Endothelial cell (in vitro differentiated cells): ENCODE data around the gene SLC52A3. TPM values are rescaled to one million over a fixed set of nuclear protein-coding genes. Genes with fewer than 3 reads are reported as not detected.

ENCODE experiments used
- DNase-seq: peaks from one replicate; pipeline ENCODE4 v3.0.0; 2021; ENCODE audit warnings: low spot score
- H3K27ac Mint-ChIP-seq: one replicate; pipeline ENCODE4 v1.8.0; 2021; ENCODE audit warnings: mixed read lengths, inconsistent platforms; ENCODE audit not compliant: unreplicated experiment
- H3K27me3 Mint-ChIP-seq: one replicate; pipeline ENCODE4 v1.8.0; 2021; ENCODE audit warnings: mild to moderate bottlenecking, moderate library complexity, mixed read lengths, inconsistent platforms; ENCODE audit not compliant: unreplicated experiment
- H3K36me3 Mint-ChIP-seq: one replicate; pipeline ENCODE4 v1.8.0; 2021; ENCODE audit warnings: mild to moderate bottlenecking, low read depth, mixed read lengths, inconsistent platforms; ENCODE audit not compliant: unreplicated experiment
- H3K4me1 Mint-ChIP-seq: one replicate; pipeline ENCODE4 v1.8.0; 2021; ENCODE audit warnings: mild to moderate bottlenecking, mixed read lengths, inconsistent platforms; ENCODE audit not compliant: unreplicated experiment
- H3K4me3 Mint-ChIP-seq: one replicate; pipeline ENCODE4 v1.8.0; 2021; ENCODE audit warnings: mild to moderate bottlenecking, mixed read lengths, inconsistent platforms; ENCODE audit not compliant: unreplicated experiment
- H3K9me3 Mint-ChIP-seq: one replicate; pipeline ENCODE4 v1.8.0; 2021; ENCODE audit warnings: mixed read lengths, inconsistent platforms; ENCODE audit not compliant: unreplicated experiment
- total RNA-seq: library from RNA; stranded (reverse); fragmentation: NEBNext Ultra II Directional; extraction: Animal tissue kit (Norgen Biotek cat#: 25700); gene quantifications from one replicate; pipeline ENCODE4 v1.2.1, GENCODE V29; 2021; ENCODE audit not compliant: unreplicated experiment
- TF ChIP-seq, protein P1 (sequence below): fragments of 200-600 bp; sonication (generic); IDR thresholded peaks from one replicate; pipeline ENCODE4 v1.5.0; 2021; ENCODE audit warnings: antibody characterized with exemption; ENCODE audit not compliant: unreplicated experiment

The SLC52A3 gene
- total RNA-seq, 1 donor from 2014 or later, result 2.9 TPM

DNA sequence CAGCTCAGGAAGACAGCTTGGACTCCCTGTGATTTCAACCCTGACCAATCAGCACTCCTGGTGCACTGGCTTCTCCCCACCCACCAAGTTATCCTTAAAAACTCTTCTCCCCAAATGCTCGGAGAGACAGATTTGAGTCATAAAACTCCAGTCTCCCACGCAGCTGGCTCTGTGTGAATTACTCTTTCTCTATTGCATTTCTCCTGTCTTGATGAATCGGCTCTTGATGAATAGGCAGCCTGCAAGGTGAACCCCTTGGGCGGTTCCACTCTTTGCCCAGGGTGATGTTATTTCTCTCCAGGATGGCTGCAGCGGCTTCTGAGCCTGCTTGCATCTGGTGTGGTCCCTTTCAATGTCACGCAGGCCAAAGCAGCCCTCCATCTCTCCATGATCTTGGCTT, 12.4 kb downstream of the SLC52A3 start:
- Mint-ChIP-seq H3K27ac (peak overlapping the region; percentile 11), H3K4me3 (no peak overlapping the region), H3K4me1 (peaks cover 31% of the 10 kb centered on the region), H3K27me3 (peaks cover 2% of the 10 kb centered on the region), H3K36me3 (no peaks in the 10 kb centered on the region), H3K9me3 (no peaks in the 10 kb centered on the region)
- TF ChIP-seq, protein P1, sequence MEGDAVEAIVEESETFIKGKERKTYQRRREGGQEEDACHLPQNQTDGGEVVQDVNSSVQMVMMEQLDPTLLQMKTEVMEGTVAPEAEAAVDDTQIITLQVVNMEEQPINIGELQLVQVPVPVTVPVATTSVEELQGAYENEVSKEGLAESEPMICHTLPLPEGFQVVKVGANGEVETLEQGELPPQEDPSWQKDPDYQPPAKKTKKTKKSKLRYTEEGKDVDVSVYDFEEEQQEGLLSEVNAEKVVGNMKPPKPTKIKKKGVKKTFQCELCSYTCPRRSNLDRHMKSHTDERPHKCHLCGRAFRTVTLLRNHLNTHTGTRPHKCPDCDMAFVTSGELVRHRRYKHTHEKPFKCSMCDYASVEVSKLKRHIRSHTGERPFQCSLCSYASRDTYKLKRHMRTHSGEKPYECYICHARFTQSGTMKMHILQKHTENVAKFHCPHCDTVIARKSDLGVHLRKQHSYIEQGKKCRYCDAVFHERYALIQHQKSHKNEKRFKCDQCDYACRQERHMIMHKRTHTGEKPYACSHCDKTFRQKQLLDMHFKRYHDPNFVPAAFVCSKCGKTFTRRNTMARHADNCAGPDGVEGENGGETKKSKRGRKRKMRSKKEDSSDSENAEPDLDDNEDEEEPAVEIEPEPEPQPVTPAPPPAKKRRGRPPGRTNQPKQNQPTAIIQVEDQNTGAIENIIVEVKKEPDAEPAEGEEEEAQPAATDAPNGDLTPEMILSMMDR, result no peak
- DNase-seq, result no peak

DNA sequence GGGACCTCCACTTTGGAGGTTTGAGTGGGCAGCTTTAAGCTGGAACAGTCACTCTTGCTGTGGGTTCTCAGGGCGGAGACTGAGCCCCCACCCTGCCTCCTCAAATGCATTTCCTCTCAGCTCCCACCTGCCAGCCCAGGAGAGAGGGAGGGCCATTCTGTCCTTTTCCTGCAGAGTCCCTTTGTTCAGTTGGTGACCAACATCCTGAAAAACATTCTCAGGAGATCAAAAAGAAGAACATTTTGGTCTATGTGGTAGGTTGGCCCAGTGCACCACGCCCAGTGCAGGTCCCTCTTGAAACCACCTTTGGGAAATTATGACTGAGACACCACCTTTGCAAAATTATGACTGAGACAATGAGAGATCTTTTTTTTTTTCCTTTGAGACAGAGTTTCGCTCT, 13.4 kb downstream of the SLC52A3 start:
- DNase-seq, result no peak
- H3K27ac Mint-ChIP-seq, result no peak overlapping the region
- TF ChIP-seq, protein P1, result no peak
- H3K9me3 Mint-ChIP-seq, result no peaks in the 10 kb centered on the region
- H3K27me3 Mint-ChIP-seq, result peaks cover 2% of the 10 kb centered on the region
- peaks cover 31% of the 10 kb centered on the region for H3K4me1 Mint-ChIP-seq
- no peak overlapping the region for H3K4me3 Mint-ChIP-seq
- no peaks in the 10 kb centered on the region for H3K36me3 Mint-ChIP-seq

DNA sequence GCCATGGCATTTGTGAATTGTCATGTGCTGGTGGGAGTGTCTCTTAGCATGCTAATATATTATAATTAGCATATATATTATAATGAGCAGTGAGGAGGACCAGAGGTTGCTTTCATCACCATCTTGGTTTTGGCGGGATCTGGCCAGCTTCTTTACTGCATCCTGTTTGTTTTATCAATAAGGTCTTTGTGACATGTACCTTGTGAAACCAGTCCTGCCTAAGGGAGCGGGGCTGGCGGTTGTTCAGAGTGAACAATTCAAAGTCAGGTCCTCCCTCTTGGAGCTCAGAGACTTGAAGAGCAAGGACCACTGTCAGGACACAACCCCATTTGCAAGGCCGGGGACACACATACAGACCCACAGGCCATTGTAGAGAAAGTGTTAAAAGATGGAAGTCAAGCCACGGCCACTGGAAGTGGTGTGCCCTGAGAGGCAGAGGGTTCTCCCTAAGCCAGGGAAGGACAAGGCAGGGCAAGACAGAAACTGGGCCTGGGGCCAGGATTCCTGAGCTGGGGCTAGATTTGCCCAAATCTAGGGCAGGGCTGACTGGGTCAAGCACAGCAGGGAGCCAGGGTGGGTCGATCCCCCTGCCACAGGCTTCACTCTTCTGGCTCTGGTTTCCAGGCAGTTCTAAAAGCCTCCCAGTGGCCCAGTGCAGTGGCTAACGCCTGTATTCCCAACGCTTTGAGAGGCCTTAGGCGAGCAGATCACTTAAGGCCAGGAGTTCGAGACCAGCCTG, 14.2 kb downstream of the SLC52A3 start:
- H3K4me1 Mint-ChIP-seq, result peaks cover 31% of the 10 kb centered on the region
- no peak overlapping the region for H3K4me3 Mint-ChIP-seq
- H3K27me3 Mint-ChIP-seq, result no peaks in the 10 kb centered on the region
- no peaks in the 10 kb centered on the region for H3K36me3 Mint-ChIP-seq
- no peaks in the 10 kb centered on the region for H3K9me3 Mint-ChIP-seq
- H3K27ac Mint-ChIP-seq, result no peak overlapping the region
- DNase-seq, result no peak
- TF ChIP-seq, protein P1, result no peak

DNA sequence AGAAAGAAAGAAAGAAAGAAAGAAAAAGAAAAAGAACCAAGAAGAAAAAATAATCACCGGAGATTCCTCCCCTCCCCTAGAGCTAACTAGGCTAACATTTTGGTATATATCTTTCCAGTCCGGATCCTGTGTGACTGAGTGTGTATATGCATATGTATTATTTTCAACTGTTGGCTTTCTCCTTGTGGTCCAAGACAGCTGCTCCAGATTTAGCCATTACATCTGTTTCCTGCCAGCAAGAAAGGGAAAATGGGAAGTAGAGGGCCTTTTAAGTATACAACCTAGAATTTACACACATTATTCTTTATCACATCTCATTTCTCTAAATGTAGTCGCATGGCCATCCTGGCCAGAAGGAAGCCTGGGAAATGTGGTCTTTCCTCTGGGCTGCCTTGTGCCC, 15.2 kb downstream of the SLC52A3 start:
- Mint-ChIP-seq H3K9me3 (no peaks in the 10 kb centered on the region), H3K4me3 (no peak overlapping the region), H3K4me1 (peaks cover 31% of the 10 kb centered on the region), H3K27me3 (no peaks in the 10 kb centered on the region), H3K36me3 (no peaks in the 10 kb centered on the region), H3K27ac (no peak overlapping the region)
- TF ChIP-seq, protein P1, result no peak
- no peak for DNase-seq

DNA sequence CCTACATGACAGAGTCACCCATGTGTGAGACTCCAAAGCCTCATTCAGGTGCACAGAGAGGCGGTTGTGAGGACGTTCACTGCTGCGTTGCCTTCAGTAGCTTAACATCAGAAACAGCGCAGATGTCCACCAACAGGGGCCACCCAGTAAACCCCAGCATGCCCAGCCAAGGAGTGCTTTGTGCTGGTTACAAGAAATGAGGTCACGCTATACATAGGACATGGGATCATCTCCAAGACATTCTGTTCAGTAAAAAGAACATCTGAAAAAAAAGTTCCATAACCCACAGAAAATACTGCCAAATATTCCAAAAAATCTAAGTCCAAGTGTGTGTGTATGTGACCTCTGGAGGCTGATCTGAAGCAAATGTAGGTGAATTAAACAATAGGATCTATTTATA, 16.0 kb downstream of the SLC52A3 start:
- Mint-ChIP-seq H3K4me3 (no peak overlapping the region), H3K27ac (no peak overlapping the region), H3K9me3 (no peaks in the 10 kb centered on the region), H3K36me3 (no peaks in the 10 kb centered on the region), H3K27me3 (no peaks in the 10 kb centered on the region), H3K4me1 (peaks cover 24% of the 10 kb centered on the region)
- TF ChIP-seq, protein P1, result no peak
- DNase-seq, result no peak
